Thyroid gland (tissue), 4 donors: ENCODE results near the gene FXYD6.

Experiments used
- POLR2A ChIP-seq, 2 donors: fragments of 450-650 bp; IDR thresholded peaks; one replicate each; pipeline ENCODE4 v1.6.1; 2017; ENCODE audit warnings: antibody characterized with exemption in 2 of 2, mild to moderate bottlenecking in 2 of 2, moderate library complexity in 1 of 2
- TF ChIP-seq, protein P1 (sequence below), 6 experiments: fragments of 200-600 bp in 3 of 6; fragments of 450-650 bp in 3 of 6; sonication (generic) in 3 of 6; IDR thresholded peaks; one replicate each; pipeline ENCODE4 v1.5.1; 2016 to 2019; ENCODE audit warnings: antibody characterized with exemption in 6 of 6, mild to moderate bottlenecking in 2 of 6, inconsistent platforms in 1 of 6, moderate library complexity in 1 of 6

DNA sequence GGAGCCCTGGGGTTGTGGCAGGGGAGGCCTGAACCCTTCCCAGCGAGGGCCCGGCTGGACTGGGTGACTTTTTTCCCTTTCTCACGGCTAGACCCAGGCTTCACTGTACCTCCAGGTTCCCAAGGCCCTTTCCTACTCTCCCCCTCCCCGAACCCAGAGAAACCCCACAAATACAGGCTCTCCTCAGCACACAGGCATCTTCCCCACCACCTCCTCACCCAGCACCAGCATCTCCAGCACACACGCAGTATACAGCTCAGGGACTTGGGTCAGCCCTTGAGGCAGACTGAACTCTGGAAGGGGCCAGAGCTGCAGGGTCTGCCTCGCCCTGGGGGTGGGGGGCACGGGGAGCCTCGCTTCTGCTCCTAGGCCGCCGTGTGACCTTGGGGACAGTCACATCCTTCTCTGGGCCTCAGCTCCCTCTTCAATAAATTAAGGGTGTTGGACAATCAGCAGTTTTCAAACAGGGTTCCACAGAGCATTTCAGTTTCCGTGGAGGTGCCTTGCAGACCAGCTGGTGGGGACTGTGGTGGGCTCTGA, 48.2 kb upstream of the FXYD6 start:
- TF ChIP-seq POLR2A (IDR thresholded peaks at IDR 0.05) = no peak
- TF ChIP-seq, protein P1, sequence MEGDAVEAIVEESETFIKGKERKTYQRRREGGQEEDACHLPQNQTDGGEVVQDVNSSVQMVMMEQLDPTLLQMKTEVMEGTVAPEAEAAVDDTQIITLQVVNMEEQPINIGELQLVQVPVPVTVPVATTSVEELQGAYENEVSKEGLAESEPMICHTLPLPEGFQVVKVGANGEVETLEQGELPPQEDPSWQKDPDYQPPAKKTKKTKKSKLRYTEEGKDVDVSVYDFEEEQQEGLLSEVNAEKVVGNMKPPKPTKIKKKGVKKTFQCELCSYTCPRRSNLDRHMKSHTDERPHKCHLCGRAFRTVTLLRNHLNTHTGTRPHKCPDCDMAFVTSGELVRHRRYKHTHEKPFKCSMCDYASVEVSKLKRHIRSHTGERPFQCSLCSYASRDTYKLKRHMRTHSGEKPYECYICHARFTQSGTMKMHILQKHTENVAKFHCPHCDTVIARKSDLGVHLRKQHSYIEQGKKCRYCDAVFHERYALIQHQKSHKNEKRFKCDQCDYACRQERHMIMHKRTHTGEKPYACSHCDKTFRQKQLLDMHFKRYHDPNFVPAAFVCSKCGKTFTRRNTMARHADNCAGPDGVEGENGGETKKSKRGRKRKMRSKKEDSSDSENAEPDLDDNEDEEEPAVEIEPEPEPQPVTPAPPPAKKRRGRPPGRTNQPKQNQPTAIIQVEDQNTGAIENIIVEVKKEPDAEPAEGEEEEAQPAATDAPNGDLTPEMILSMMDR (IDR thresholded peaks at IDR 0.05) = no peak
